SU-DHL-6 (cell line): ENCODE results near the gene UQCRC1.
A peak's percentile ranks its signal among the peaks of the same experiment; 100 is the strongest.

ENCODE experiments used
- H2AFZ ChIP-seq: fragments of 200-600 bp; sonication (generic); 2 replicates; pipeline ENCODE4 v1.6.1; 2014; ENCODE audit warnings: low read depth, mild to moderate bottlenecking, moderate library complexity, mixed read lengths, antibody characterized with exemption, low read length; ENCODE audit not compliant: severe bottlenecking
- H3F3A ChIP-seq: fragments of 200-600 bp; shearing (Covaris generic); 2 replicates; pipeline ENCODE4 v1.6.0; 2016; ENCODE audit warnings: antibody characterized with exemption, mild to moderate bottlenecking; ENCODE audit not compliant: insufficient read depth
- H3K27ac ChIP-seq: fragments of 200-600 bp; sonication (generic); 2 replicates; pipeline ENCODE4 v1.5.1; 2016; ENCODE audit warnings: low read depth, mild to moderate bottlenecking, low read length, moderate library complexity, mixed read lengths
- H3K27me3 ChIP-seq: fragments of 200-600 bp; sonication (generic), shearing (Covaris generic); 2 replicates; pipeline ENCODE4 v1.6.0; 2014; ENCODE audit warnings: mild to moderate bottlenecking, low read length
- H3K36me3 ChIP-seq: fragments of 200-600 bp; sonication (generic); 2 replicates; pipeline ENCODE4 v1.6.1; 2014; ENCODE audit warnings: mild to moderate bottlenecking, low read length, mixed read lengths
- H3K4me2 ChIP-seq: fragments of 300-600, 200-600 bp; shearing (Covaris generic), sonication (generic); 2 replicates; pipeline ENCODE4 v1.6.0; 2014; ENCODE audit warnings: low read length, low read depth, mild to moderate bottlenecking; ENCODE audit not compliant: poor library complexity, severe bottlenecking
- H3K4me3 ChIP-seq: fragments of 200-600 bp; sonication (generic); 2 replicates; pipeline ENCODE4 v1.5.1; 2014; ENCODE audit warnings: antibody characterized with exemption, low read length, mild to moderate bottlenecking, mixed read lengths; ENCODE audit not compliant: insufficient read depth, poor library complexity, severe bottlenecking
- H3K79me2 ChIP-seq: fragments of 200-600 bp; sonication (generic); 2 replicates; pipeline ENCODE4 v1.6.1; 2014; ENCODE audit warnings: mild to moderate bottlenecking, low read length, moderate library complexity; ENCODE audit not compliant: insufficient read depth
- H3K9ac ChIP-seq: fragments of 200-600 bp; sonication (generic); 2 replicates; pipeline ENCODE4 v1.7.0; 2014; ENCODE audit warnings: mild to moderate bottlenecking, low read length
- H3K9me2 ChIP-seq: fragments of 200-600 bp; sonication (generic); replicated peaks from 2 replicates; pipeline ENCODE4 v1.6.1; 2014; ENCODE audit warnings: low read length; ENCODE audit not compliant: insufficient read depth
- H3K9me3 ChIP-seq: fragments of 200-600 bp; sonication (generic); 2 replicates; pipeline ENCODE4 v1.6.1; 2014; ENCODE audit warnings: low read length, mixed read lengths; ENCODE audit not compliant: insufficient read depth
- H4K20me1 ChIP-seq: fragments of 200-600 bp; sonication (generic); 2 replicates; pipeline ENCODE4 v1.6.1; 2014; ENCODE audit warnings: low read depth, mild to moderate bottlenecking, antibody characterized with exemption, low read length, moderate library complexity, mixed read lengths
- EZH2phosphoT487 ChIP-seq: fragments of 200-600 bp; sonication (generic), shearing (Covaris generic); conservative IDR thresholded peaks from 2 replicates; pipeline ENCODE4 v1.6.1; 2018; ENCODE audit warnings: mild to moderate bottlenecking, antibody characterized with exemption, low read length, moderate library complexity, mixed read lengths
- TF ChIP-seq, protein P1 (sequence below): fragments of 200-600 bp; sonication (generic); IDR thresholded peaks from one replicate; pipeline ENCODE4 v1.5.1; 2017; ENCODE audit warnings: antibody characterized with exemption, mild to moderate bottlenecking, low read length, moderate library complexity; ENCODE audit not compliant: insufficient read depth, poor library complexity, severe bottlenecking

UQCRC1 gene

DNA sequence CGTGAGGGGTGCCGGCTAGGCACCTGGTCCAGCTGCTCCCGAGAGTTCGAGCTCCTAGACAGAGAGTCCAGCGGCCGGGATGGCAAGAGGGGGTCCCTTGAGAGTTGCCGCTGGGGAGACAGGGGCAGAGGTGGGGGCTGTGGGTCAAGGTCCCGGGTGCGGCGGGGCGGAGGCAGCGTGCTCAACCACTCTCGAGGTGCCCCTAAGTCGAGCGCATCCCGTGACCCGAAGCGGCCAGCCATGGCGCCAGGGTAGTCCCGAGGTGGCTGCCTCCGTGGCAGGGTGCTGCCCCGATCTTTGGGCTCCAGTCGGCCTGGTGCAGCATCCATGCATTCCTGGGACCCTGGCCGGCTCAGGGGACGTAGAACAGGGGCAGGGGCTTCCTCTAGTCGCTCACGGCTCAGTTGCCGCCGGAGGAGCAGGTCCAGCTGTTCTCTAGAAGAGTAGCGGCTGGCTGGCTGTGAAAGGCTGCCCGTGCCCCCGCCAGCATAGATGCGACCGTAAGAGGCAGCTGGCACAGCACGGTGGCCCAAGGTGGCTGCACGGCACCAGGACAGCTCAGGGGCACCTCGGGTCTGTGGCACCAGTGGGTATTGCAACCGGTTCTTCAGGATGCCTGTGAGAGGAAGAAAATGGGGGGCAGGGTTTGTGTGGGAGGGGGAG lies 30.6 kb upstream of the UQCRC1 start:
- no peaks in the 10 kb centered on the region for H3F3A ChIP-seq
- no peaks in the 10 kb centered on the region for H3K9me3 ChIP-seq
- no peak overlapping the region for H2AFZ ChIP-seq
- TF ChIP-seq, protein P1, sequence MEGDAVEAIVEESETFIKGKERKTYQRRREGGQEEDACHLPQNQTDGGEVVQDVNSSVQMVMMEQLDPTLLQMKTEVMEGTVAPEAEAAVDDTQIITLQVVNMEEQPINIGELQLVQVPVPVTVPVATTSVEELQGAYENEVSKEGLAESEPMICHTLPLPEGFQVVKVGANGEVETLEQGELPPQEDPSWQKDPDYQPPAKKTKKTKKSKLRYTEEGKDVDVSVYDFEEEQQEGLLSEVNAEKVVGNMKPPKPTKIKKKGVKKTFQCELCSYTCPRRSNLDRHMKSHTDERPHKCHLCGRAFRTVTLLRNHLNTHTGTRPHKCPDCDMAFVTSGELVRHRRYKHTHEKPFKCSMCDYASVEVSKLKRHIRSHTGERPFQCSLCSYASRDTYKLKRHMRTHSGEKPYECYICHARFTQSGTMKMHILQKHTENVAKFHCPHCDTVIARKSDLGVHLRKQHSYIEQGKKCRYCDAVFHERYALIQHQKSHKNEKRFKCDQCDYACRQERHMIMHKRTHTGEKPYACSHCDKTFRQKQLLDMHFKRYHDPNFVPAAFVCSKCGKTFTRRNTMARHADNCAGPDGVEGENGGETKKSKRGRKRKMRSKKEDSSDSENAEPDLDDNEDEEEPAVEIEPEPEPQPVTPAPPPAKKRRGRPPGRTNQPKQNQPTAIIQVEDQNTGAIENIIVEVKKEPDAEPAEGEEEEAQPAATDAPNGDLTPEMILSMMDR, result no peak
- no peak for TF ChIP-seq EZH2phosphoT487
- no peaks in the 10 kb centered on the region for H3K27me3 ChIP-seq
- H3K36me3 ChIP-seq, result no peaks in the 10 kb centered on the region
- H3K27ac ChIP-seq, result no peak overlapping the region
- H3K4me2 ChIP-seq, result no peak overlapping the region
- no peaks in the 10 kb centered on the region for H3K9me2 ChIP-seq
- no peaks in the 10 kb centered on the region for H4K20me1 ChIP-seq
- H3K9ac ChIP-seq, result no peak overlapping the region
- H3K79me2 ChIP-seq, result no peaks in the 10 kb centered on the region
- H3K4me3 ChIP-seq, result no peak overlapping the region

GRCh38 chr3:48637305-48637704 lies 27.9 kb upstream of the UQCRC1 start:
- no peaks in the 10 kb centered on the region for H4K20me1 ChIP-seq
- no peak overlapping the region for H3K4me3 ChIP-seq
- H3K27me3 ChIP-seq, result no peaks in the 10 kb centered on the region
- no peak overlapping the region for H3K9ac ChIP-seq
- no peaks in the 10 kb centered on the region for H3F3A ChIP-seq
- TF ChIP-seq, protein P1, result no peak
- no peak for TF ChIP-seq EZH2phosphoT487
- H3K79me2 ChIP-seq, result no peaks in the 10 kb centered on the region
- no peak overlapping the region for H3K27ac ChIP-seq
- H3K9me3 ChIP-seq, result no peaks in the 10 kb centered on the region
- no peak overlapping the region for H3K4me2 ChIP-seq
- H3K9me2 ChIP-seq, result no peaks in the 10 kb centered on the region
- no peaks in the 10 kb centered on the region for H3K36me3 ChIP-seq
- no peak overlapping the region for H2AFZ ChIP-seq

DNA sequence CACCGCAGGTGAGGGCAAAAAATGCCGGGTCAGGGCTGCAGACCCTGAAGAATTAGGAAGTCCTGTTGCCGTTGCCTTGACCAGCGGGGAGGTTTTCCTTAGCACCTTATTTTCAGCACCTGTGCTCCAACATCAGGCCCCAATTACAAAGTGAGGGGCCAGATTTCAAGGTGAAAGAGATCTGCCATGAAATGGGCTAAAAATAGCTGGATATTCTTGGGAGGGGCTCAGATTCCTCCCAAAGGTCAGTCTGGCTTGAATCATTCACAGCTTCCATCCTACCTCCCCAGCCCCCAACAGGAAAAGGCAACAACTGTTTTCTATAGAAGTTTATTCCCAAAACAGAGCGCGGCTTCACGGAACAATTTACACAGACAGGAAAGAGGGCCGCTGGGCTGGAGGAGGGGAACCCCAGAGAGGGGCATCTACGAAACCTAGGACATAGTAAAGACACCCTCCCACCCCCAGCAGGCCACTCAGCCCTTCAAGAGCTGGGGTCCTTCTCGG lies 26.8 kb upstream of the UQCRC1 start:
- Histone ChIP-seq H3K9me3 (no peaks in the 10 kb centered on the region), H3K9ac (peak overlapping the region; percentile 88), H3K27ac (0 out of 2 replicates have a peak overlapping the region, but pooled peaks have one; percentile 13), H3K79me2 (no peaks in the 10 kb centered on the region), H4K20me1 (no peaks in the 10 kb centered on the region), H3K9me2 (no peaks in the 10 kb centered on the region), H3K4me2 (peak overlapping the region; percentile 66), H3F3A (no peaks in the 10 kb centered on the region), H2AFZ (peak overlapping the region; percentile 87), H3K27me3 (no peaks in the 10 kb centered on the region), H3K36me3 (no peaks in the 10 kb centered on the region), H3K4me3 (peak overlapping the region; percentile 71)
- TF ChIP-seq, protein P1, result no peak
- TF ChIP-seq EZH2phosphoT487, result no peak
